Colonic mucosa (tissue), 4 donors: Measurements from ENCODE around the gene NTN3. TPM values are rescaled to one million over a fixed set of nuclear protein-coding genes. Genes with fewer than 3 reads are reported as not detected.

Source experiments
- DNase-seq: peaks from one replicate; pipeline ENCODE4 v3.0.0-alpha.2; 2020
- H3K27ac ChIP-seq: fragments of 200-600 bp; one replicate; pipeline ENCODE4 v1.8.0; 2021
- H3K27me3 ChIP-seq: fragments of 200-600 bp; one replicate; pipeline ENCODE4 v1.8.0; 2021
- H3K36me3 ChIP-seq: fragments of 200-600 bp; one replicate; pipeline ENCODE4 v1.8.0; 2021
- H3K4me1 ChIP-seq: fragments of 200-600 bp; one replicate; pipeline ENCODE4 v1.8.0; 2021; ENCODE audit warnings: mild to moderate bottlenecking
- H3K4me3 ChIP-seq: fragments of 200-600 bp; one replicate; pipeline ENCODE4 v1.8.0; 2021
- H3K9ac ChIP-seq, 2 donors: one replicate each; pipeline ENCODE4 v1.7.0; 2013; ENCODE audit warnings: control low read depth in 2 of 2, low read depth in 2 of 2, low read length in 2 of 2
- H3K9me3 ChIP-seq: fragments of 200-600 bp; one replicate; pipeline ENCODE4 v1.8.0; 2021
- intact Hi-C: fragments of 100-400 bp; cut with DNase I; formaldehyde crosslinking; loops from one replicate; pipeline ENCODE4 v1.14.1; 2022
- total RNA-seq, 2 donors: library from RNA; stranded (reverse); fragmentation: NEBNext Ultra II Directional in 1 of 2; extraction: Animal tissue kit (Norgen Biotek cat#: 25700) in 1 of 2; gene quantifications; one replicate each; pipeline ENCODE4 v1.2.1, GENCODE V29; 2021
- TF ChIP-seq, protein P1 (sequence below): fragments of 200-600 bp; IDR thresholded peaks from one replicate; pipeline ENCODE4 v1.8.0; 2022; ENCODE audit warnings: antibody characterized with exemption, mild to moderate bottlenecking
- donor health status: healthy.
- donor health status: DM: no; HTN: no; CAD: no.
- donor health status: DM: no; HTN: no; CAD: no.

NTN3 gene
- total RNA-seq, 2 donors from 2014 or later = not detected

GRCh38 chr16:2464333-2464732, 6.8 kb upstream of the NTN3 start:
- Histone ChIP-seq H3K4me1 (no peaks in the 10 kb centered on the region), H3K4me3 (no peak overlapping the region), H3K27ac (no peak overlapping the region), H3K9me3 (no peaks in the 10 kb centered on the region), H3K9ac (no peak overlapping the region), H3K27me3 (peaks cover 19% of the 10 kb centered on the region), H3K36me3 (no peaks in the 10 kb centered on the region)
- intact Hi-C loops = no loop called here
- TF ChIP-seq, protein P1, sequence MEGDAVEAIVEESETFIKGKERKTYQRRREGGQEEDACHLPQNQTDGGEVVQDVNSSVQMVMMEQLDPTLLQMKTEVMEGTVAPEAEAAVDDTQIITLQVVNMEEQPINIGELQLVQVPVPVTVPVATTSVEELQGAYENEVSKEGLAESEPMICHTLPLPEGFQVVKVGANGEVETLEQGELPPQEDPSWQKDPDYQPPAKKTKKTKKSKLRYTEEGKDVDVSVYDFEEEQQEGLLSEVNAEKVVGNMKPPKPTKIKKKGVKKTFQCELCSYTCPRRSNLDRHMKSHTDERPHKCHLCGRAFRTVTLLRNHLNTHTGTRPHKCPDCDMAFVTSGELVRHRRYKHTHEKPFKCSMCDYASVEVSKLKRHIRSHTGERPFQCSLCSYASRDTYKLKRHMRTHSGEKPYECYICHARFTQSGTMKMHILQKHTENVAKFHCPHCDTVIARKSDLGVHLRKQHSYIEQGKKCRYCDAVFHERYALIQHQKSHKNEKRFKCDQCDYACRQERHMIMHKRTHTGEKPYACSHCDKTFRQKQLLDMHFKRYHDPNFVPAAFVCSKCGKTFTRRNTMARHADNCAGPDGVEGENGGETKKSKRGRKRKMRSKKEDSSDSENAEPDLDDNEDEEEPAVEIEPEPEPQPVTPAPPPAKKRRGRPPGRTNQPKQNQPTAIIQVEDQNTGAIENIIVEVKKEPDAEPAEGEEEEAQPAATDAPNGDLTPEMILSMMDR = no peak
- no peak for DNase-seq

DNA sequence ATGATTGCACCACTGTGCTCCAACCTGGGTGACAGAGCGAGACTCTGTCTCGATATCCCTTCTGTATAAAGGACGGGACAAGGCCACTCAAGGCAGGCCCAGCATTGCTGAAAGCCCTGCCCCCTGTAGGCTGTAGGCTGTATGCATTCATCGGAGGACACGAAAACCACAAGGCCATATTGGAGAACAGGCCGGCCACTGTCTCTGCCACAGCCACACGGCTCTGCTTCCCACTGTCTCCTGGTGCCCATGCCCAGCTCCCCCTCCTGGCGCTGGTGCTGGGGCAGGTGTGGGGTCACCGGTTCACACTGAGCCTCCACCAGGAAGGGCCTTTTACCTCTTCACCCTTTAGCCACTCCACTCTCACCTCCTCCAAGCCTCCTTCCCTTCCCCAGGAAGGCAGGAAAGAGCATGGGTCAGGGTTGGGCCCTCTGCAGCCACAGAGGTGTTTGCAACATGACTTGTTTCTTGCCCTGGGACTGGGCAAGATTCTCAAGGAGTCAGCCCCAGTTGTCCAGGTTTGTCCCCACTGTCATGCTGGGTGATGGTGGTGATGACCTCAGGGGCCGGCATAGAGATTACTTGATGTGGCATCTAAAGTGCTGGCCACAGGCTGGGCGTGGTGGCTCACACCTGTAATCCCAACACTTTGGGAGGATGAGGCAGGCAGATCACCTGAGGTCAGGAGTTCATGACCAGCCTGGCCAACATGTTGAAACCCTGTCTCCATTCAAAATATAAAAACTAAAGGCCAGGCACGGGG, 5.3 kb upstream of the NTN3 start:
- Histone ChIP-seq H3K36me3 (no peaks in the 10 kb centered on the region), H3K9me3 (no peaks in the 10 kb centered on the region), H3K9ac (no peak overlapping the region), H3K4me3 (no peak overlapping the region), H3K4me1 (no peaks in the 10 kb centered on the region), H3K27ac (no peak overlapping the region), H3K27me3 (peaks cover 34% of the 10 kb centered on the region)
- intact Hi-C loops = no loop called here
- TF ChIP-seq, protein P1 = no peak
- no peak for DNase-seq

- H3K36me3 ChIP-seq = no peaks in the 10 kb centered on the region
- H3K27me3 ChIP-seq = peaks cover 44% of the 10 kb centered on the region
- TF ChIP-seq, protein P1 = no peak
- no peaks in the 10 kb centered on the region for H3K9me3 ChIP-seq
- H3K9ac ChIP-seq = no peak overlapping the region
- H3K4me1 ChIP-seq = peaks cover 6% of the 10 kb centered on the region
- no peak overlapping the region for H3K27ac ChIP-seq
- intact Hi-C loops = no loop called here
- no peak for DNase-seq
- H3K4me3 ChIP-seq = peak overlapping the region; percentile 42
Measured at GRCh38 chr16:2466667-2467527, 4.2 kb upstream of the NTN3 start.

DNA sequence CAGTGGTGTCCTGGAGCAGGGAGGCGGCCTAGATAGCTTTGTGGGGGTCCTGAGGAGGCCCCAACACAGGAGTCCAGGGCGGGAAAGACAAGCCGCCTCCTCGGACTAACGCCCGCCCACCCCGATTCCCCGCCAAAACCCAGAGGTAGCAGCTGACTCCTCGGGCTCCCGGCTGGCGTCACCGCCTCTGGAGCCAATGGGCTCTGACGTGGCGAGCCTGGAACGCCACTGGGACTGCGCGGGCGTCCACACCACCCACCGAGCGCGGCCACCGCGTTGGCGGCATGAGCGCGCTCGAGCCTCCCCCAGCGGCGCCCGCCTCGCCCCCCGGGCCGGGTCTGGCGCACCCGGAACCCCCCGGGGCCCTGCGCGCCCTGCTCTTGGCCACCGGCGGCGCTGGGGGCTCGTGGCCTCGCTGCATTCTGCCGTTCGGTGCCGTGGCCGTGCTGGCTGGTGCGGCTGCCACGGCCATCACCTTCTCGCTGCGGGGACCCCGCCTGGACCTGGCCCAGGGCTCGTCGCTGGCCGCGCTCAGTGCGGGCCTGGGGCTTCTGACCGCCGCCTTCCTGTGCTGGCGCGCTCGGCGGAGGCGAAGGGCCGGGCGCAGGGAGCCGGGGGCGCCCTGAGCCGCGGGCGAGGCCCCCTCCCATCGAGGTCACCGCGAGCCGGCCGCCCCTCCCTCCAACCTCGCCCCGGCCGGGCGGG, 3.4 kb upstream of the NTN3 start:
- TF ChIP-seq, protein P1 = no peak
- Histone ChIP-seq H3K27ac (no peak overlapping the region), H3K9me3 (no peaks in the 10 kb centered on the region), H3K36me3 (no peaks in the 10 kb centered on the region), H3K4me1 (peaks cover 8% of the 10 kb centered on the region), H3K4me3 (peak overlapping the region; percentile 42), H3K27me3 (peaks cover 52% of the 10 kb centered on the region), H3K9ac (peak overlapping the region in 1 of 2 donors; percentile 56)
- DNase-seq = peak; percentile 75
- intact Hi-C loops = no loop called here

DNA sequence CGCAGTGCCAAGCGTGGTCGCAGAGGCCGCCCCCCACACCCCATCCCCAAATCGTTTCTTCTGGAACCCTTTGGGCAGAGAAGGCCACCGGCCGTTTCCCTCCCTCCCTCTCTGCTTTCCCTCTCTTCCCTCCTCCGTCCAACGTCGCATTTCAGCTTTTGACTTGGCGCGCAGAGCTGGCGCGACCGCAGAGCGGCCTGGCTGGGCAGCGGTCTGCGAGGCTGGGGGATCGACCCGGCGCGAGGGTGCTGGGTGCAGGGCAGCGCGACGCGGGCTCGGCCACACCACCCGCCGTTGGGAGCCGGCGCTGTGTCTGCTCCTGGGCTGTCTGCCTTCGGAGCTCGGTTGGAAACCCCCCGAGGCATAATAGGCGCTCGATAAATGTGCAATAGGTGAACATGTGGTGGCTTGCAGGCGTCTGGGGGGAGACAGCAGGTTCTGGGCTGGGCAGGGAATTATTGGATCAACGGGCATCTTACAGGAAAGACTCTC, 2.8 kb upstream of the NTN3 start:
- peak overlapping the region in 1 of 2 donors; percentile 56 for H3K9ac ChIP-seq

More for the DNA sequence above, 2.8 kb upstream of the NTN3 start:
- H3K4me3 ChIP-seq = peak overlapping the region; percentile 42
- no peak overlapping the region for H3K27ac ChIP-seq
- no peak for DNase-seq
- TF ChIP-seq, protein P1 = no peak
- intact Hi-C loops = no loop called here
- H3K4me1 ChIP-seq = peaks cover 8% of the 10 kb centered on the region
- H3K27me3 ChIP-seq = peaks cover 58% of the 10 kb centered on the region
- H3K36me3 ChIP-seq = no peaks in the 10 kb centered on the region
- H3K9me3 ChIP-seq = no peaks in the 10 kb centered on the region
